H4 (cell line): ENCODE data around the gene TAF11L5. TPM values are rescaled to one million over a fixed set of nuclear protein-coding genes. Genes with fewer than 3 reads are reported as not detected.
"Not testable (repeated sequence)": the region's sequence is repeated elsewhere in the genome, so short reads cannot be mapped to it uniquely, and the experiment has no call there.

ENCODE experiments used
- DNase-seq: peaks from one replicate; pipeline ENCODE4 v3.0.0-alpha.2; 2015; ENCODE audit warnings: low spot score
- total RNA-seq: library from RNA; depleted of rRNA; stranded (reverse); fragments of >200 nt; shearing (Covaris generic); gene quantifications from 2 replicates; pipeline ENCODE4 v1.2.3, GENCODE V29; 2014; rRNA removed

Gene TAF11L5
- total RNA-seq = not detected in 2 replicates

- DNase-seq = not testable (repeated sequence)
Observed at GRCh38 chr5:17524935-17525334, at the start of gene TAF11L5. TSS of gene TAF11L5 (plus strand) at chr5:17525235.

GRCh38 chr5:17477043-17477442 is 48.0 kb upstream of the TAF11L5 start:
- DNase-seq = no peak

GRCh38 chr5:17477573-17478265 is 47.3 kb upstream of the TAF11L5 start:
- DNase-seq = no peak

GRCh38 chr5:17481378-17481777 is 43.7 kb upstream of the TAF11L5 start:
- no peak for DNase-seq

- no peak for DNase-seq
Observed at GRCh38 chr5:17482790-17483189, 42.2 kb upstream of the TAF11L5 start.

GRCh38 chr5:17486464-17487173 is 38.4 kb upstream of the TAF11L5 start:
- DNase-seq = not testable (repeated sequence)

- no peak for DNase-seq
Observed at GRCh38 chr5:17487174-17487512, 37.9 kb upstream of the TAF11L5 start.

GRCh38 chr5:17491257-17491656 is 33.8 kb upstream of the TAF11L5 start:
- not testable (repeated sequence) for DNase-seq

- no peak for DNase-seq
Observed at GRCh38 chr5:17492770-17493169, 32.3 kb upstream of the TAF11L5 start.

- no peak for DNase-seq
Observed at GRCh38 chr5:17497446-17497845, 27.6 kb upstream of the TAF11L5 start.

- not testable (repeated sequence) for DNase-seq
Observed at GRCh38 chr5:17497931-17498330, 27.1 kb upstream of the TAF11L5 start, which contains the start of gene TAF11L2. TSS of gene TAF11L2 (plus strand) at chr5:17498231.

- DNase-seq = no peak
Observed at GRCh38 chr5:17511775-17512325, 13.2 kb upstream of the TAF11L5 start.

- not testable (repeated sequence) for DNase-seq
Observed at GRCh38 chr5:17517526-17517925, 7.5 kb upstream of the TAF11L5 start.

- DNase-seq = not testable (repeated sequence)
Observed at GRCh38 chr5:17518067-17518466, 7.0 kb upstream of the TAF11L5 start, which contains the start of gene TAF11L3. TSS of gene TAF11L3 (plus strand) at chr5:17518367.

GRCh38 chr5:17519508-17519907 is 5.5 kb upstream of the TAF11L5 start:
- not testable (repeated sequence) for DNase-seq

- DNase-seq = not testable (repeated sequence)
Observed at GRCh38 chr5:17521501-17521900, 3.5 kb upstream of the TAF11L5 start, which contains the start of gene TAF11L4. TSS of gene TAF11L4 (plus strand) at chr5:17521801.

GRCh38 chr5:17526504-17526903 is 1.5 kb downstream of the TAF11L5 start:
- DNase-seq = peak; percentile 47

GRCh38 chr5:17528369-17528768 is 3.3 kb downstream of the TAF11L5 start, which contains the start of gene TAF11L6:
TSS of gene TAF11L6 (plus strand) at chr5:17528669.
- DNase-seq = not testable (repeated sequence)
